Fibroblast of peridontal ligament (primary cell): Measurements from ENCODE around the gene TOMM70.
A peak's percentile ranks its signal among the peaks of the same experiment; 100 is the strongest.

Experiments used
- DNase-seq: peaks from one replicate; pipeline ENCODE4 v3.0.0-alpha.2; 2010; ENCODE audit errors: extremely low read depth

Gene TOMM70

DNA sequence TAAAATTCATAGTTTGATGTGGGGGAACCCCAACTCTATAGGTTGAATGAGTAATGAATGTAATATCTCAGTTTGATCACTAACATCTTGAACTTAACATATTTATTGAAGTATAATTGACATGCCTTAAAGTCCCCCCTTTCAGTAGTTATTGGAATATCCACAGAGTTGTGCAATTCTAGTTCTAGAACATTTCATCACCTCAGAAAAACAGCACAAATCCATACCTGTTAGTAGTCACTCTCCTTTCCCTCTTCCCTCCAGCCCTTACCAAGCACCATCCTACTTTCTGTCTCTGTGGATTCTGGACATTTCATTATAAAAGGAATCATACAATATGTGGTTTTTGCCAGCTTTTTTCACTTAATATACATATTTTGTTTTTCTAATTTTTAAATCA lies 75.1 kb downstream of the TOMM70 start:
- no peak for DNase-seq

DNA sequence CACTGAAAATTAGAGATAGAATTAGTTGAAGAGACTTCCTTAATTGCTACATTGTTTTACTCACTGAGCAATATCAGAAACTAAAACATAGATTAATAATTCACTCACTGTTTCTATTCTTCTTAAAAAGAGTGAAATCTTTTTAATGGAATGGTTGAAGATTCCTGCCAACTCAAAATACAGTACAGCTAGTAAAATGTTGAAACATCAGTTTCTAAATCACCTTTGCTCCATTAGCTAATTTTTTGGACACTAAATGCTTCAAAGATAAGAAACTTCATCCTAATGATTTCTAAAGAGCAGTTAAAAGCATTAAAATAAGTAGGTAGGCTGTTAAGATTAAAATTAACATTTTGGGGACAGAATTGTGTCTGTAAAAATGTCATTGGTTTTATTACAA lies 76.8 kb downstream of the TOMM70 start:
- no peak for DNase-seq

DNA sequence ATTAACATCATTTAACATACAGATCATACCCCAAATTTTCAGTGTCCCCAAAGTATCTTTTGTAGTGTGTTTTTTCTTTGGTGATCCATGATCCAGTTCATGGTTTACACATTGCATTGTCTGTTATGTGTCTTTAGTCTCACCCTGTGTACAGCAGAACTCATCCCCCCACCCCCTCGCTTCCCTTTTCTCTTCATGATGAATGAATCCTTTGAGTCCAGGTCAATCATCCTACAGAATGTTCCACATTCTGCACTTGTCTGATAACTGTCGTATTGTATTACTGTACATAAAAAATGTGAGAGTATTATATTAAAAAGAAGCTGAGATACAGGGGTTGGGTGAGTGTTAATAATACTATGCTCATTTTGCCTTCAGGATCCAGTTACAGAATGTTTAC lies 80.9 kb downstream of the TOMM70 start:
- DNase-seq = no peak

DNA sequence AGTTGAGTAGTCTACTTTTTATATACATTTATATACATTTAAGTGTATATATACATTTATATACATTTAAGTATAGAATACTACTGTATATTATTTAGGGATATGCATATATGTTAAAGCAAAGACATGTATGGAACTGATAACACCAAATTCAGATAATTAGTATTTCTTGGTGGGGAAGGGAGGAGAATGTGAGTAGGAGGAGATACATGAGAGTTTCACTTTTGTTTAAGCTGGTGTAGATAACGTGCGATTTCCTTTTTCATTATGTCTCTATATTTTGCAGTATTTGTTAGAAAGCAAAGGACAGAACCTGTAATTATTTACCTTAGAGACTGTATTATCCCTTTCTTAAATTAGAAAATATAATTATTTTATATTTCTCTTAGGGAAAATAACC lies 83.0 kb downstream of the TOMM70 start:
- no peak for DNase-seq

DNA sequence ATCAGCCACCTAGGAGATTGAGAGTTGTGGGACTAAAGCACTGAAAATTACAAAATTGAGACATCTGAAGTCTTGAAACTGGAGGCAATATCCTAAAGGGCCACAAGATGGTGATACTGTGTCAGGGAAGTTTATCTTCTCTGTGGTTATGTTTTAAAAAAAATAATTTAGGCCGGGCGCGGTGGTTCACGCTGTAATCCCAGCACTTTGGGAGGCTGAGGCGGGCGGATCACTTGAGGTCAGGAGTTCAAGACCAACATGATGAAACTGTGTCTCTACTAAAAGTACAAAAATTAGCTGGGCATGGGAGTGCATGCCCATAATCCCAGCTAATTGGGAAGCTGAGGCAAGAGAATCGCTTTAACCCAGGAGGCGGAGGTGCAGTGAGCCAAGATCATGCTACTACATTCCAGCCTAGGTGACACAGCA lies 84.2 kb downstream of the TOMM70 start:
- peak; percentile 86 for DNase-seq
